ENCODE measurements around the gene WNT4.
A peak's percentile ranks its signal among the peaks of the same experiment; 100 is the strongest.

Gene WNT4

DNA sequence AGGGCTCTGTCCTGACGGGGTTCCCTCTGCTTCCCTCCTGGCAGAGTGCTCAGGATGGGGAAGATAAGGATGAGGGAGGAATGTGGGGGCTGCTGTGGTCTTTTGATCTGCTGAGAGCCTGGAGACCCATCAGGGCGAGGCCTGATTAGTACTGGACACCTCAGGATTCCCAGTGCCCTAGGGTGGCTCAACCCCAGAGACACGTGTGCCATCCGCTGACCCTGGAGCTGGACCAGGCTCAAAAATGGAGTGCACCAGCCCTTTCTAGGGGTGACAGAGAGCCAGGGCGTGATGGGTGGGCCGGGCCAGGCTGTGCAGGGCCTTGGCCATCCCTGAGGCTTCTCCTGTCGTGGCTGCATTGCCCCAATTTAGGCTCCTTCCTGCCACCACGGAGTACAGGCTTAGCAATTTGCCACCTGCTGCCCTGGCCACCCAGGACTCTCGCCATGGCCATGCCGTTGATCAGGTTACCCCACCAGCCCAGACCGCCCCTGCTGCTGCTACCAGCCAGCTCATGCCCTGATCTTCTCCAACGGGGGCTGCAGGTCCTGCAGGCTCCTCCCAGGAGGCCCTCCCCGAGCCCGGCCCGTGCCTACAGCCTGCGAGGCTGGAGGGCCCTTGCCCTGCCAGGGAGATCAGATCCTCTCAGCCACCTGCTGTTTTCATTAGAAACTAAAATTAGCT, 9.5 kb downstream of the WNT4 start:
- Histone ChIP-seq H3K4me3 (no peak overlapping the region), H3K27ac (no peak overlapping the region)

DNA sequence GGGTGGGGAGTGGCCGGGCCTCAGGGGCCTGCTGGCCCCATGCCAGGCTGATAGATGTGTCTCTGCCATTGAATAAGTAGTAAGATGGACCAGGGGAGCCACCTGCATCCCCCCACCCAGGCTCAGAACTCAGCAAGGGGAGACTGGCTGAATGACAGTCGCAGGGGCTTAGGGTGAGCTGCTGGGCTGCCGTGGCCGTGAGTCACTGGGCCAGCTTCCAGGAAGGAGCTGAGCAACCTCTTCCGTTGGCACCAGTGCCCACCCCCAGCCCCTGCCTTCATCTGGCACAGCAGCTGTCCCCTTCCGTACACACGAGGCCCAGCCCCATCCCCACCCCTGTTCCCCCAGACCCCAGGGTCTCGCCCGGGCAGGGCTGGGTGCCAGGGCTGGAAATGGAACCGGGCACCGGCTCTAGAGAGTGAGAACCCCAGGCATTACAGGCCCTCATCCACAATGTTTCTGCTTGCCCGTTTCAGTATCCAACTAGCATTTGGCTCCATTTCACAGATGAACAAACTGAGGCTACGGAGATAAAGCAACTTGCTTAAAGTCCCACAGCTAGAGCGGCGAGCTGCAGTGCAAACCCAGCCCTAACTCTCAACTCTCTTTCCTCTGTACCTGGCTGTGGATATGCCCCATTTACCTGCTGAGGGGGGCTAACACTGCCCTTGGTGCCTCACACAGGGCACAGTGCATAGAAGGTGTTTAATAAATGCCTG, 10.2 kb downstream of the WNT4 start:
- Histone ChIP-seq H3K27ac (no peak overlapping the region), H3K4me3 (no peak overlapping the region)

DNA sequence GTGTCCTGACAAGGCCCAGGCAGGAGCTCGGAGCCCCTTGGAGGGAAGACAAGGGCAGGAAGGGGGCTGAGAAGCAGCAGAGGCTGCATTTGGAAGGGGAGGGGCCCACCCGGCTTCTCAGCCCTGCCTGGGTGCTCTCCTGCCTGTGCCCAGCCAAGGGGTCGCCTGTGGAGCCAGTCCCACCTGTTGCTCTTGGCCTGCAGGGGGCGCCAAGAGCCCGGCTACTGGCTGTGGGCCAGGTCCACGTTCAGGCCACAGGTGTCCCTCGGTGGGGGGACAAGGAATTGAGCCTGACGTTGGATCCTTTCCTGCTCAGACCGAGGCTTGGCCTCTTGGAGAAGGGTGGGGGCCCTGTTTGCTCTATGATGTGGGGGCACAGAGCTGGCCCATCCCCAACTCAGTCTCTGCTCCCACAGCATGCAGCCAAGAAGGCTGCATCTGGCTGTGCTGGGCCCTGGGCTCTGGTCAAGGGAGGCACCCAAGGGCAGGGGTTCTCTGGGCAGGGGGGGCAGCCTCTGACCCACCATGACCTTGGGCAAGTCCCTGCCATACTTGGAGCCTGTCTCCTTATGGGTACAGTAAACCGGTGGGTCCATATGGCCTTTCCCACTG, 10.9 kb downstream of the WNT4 start:
- Histone ChIP-seq H3K4me3 (no peak overlapping the region), H3K27ac (no peak overlapping the region)

DNA sequence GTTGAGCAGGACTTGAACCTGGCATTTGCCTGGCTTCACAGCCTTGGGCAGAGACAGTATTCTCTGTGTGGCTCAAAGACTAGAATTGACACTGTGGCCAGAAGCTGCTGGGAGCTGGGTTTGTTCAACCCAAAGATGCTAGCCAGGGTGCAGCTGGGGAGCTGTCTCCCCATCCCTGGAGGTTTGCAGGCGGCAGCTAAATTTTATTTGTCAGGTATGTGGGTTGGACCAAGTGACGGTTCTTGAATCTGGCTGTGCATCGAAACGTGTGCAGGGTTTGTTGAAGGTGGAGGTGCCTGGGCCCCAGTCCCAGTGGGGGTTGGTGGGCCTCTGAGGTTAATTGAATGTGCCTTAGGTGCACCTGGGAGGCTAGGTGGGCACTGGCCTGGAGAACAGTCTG, 11.8 kb downstream of the WNT4 start:
- Histone ChIP-seq H3K4me3 (no peak overlapping the region), H3K27ac (no peak overlapping the region)

DNA sequence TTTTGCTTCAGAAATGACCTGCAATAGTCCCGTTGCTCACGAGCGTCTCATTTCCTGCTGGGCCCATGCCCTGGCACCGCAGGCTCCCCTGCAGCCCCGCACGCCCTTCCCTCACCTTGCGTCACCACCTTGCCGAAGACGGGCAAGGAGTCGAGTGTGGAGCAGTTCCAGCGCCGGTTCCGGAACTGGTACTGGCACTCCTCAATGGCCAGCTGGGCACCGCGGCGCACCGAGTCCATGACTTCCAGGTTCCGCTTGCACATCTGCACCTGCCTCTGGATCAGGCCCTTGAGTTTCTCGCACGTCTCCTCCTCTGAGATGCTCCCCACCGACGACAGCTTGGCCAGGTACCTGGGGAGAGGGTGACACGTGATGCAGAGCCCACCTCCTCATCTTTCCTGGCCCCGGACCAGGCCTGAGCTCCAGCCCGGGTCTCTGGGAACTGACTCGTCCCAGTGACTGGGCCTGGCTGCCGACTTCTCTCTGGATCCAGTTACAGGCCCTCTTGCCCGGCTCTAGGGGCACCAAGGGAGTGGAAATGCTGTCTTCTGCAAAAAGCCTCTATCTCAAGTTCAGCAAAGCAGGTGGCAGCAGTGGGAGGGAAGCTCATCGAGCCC, 13.3 kb downstream of the WNT4 start:
- H3K4me3 ChIP-seq = no peak overlapping the region
- no peak overlapping the region for H3K27ac ChIP-seq

DNA sequence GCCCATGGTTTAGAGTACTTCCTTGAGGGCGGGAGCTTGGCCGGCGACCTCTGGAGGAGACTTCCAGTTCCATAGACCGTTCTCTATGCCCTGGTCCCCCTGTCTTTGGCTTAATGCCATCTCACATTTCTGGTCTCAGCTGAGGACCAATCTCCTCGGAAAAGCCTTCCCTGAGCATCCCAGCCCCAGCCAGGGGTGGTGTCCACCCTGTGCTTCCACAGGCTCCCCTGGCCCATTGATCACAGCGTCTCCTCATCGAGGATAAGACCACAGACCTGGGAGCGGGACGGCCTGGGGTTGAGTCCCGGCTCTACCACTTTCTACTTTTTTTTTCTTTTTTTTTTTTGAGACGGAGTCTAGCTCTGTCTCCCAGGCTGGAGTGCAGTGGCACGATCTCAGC, 14.5 kb downstream of the WNT4 start:
- Histone ChIP-seq H3K27ac (no peak overlapping the region), H3K4me3 (no peak overlapping the region)

- no peak overlapping the region for H3K4me3 ChIP-seq
- no peak overlapping the region for H3K27ac ChIP-seq
Measured at GRCh38 chr1:22127731-22128130, 15.2 kb downstream of the WNT4 start.

GRCh38 chr1:22127248-22127647, 15.6 kb downstream of the WNT4 start:
- no peak overlapping the region for H3K27ac ChIP-seq

GRCh38 chr1:22126531-22126930, 16.4 kb downstream of the WNT4 start:
- no peak overlapping the region for H3K4me3 ChIP-seq

More at GRCh38 chr1:22127248-22127647, 15.6 kb downstream of the WNT4 start:
- H3K4me3 ChIP-seq = no peak overlapping the region

DNA sequence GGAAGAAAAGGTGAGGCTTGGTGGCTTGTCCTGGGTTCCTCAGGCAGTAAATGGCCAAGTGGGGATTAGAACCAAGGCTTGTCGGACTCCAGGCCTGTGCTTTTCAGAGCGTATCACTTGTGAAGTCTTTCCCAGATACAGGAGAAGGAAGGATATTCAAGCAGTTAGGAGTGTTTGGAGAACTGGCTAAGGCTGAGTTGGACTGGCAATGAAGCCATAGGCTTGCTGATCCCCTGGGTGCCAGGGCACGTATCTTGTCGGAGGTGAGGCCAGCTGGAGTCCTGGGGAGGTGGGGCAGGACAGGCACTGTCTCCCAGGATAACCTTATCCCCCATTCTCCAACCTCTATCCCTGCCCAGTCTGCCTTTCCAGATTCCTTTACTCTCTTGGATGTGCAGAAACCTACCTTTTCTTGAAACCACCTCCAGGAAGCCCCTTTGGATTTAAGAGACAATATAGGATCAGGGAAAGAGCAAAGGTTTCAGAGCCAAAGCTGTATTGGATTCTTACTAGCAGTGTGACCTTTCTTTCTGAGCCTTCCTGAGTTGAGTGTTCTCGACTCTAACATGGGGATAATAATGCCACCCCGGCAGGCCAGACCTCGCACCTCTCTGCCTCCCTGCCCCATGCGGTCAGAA, 18.2 kb downstream of the WNT4 start:
- Histone ChIP-seq H3K4me3 (no peak overlapping the region), H3K27ac (no peak overlapping the region)

More at GRCh38 chr1:22126531-22126930, 16.4 kb downstream of the WNT4 start:
- H3K27ac ChIP-seq = no peak overlapping the region

GRCh38 chr1:22123901-22124404, 18.9 kb downstream of the WNT4 start:
- Histone ChIP-seq H3K4me3 (no peak overlapping the region), H3K27ac (peak overlapping the region in 1 of 21 experiments; percentile 5)

DNA sequence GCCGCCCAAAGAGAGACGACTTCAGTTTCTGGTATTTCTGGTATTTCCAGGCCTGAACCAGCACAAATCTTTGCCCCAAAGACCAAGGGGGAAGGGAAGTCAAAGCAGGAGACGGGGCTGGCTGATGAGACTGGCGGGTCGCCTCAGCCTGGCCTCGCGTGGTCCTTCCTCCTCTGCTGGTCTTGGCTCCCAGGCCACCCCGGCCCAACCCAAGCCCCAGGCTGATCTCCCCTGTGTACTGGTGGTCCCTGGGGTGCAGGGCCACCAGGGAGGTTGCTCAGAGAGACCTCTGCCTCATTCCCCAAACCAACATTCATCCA, 19.9 kb downstream of the WNT4 start:
- peak overlapping the region in 6 of 21 experiments; percentile 6 to 55 (median 32) for H3K27ac ChIP-seq

GRCh38 chr1:22122273-22123070, 20.4 kb downstream of the WNT4 start:
- Histone ChIP-seq H3K4me3 (no peak overlapping the region), H3K27ac (peak overlapping the region in 8 of 21 experiments; percentile 6 to 55 (median 32))

More for the DNA sequence above, 19.9 kb downstream of the WNT4 start:
- H3K4me3 ChIP-seq = no peak overlapping the region

DNA sequence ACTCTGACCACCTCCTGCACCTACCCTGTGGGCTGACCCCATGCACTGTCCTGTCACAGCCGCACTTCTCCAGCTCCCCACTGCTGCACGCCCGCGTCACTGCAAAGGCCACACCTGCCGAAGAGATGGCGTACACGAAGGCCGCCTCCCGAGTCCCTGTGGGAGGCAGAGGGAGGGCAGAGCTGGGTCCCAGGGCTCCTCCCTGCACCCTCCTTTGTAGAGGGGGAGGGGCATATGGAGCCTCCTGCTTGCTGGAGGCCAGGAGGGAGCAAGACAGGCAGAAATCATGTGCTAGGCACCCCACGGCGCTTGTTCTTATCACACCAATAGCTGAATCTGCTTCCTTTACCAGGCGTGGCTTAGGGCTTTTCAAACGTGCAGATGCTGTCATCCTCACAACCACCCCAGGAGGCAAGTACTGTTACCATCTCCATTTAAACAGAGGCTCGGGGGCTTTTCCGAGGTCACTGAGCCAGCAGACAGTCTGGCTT, 21.4 kb downstream of the WNT4 start:
- no peak overlapping the region for H3K4me3 ChIP-seq
- H3K27ac ChIP-seq = peak overlapping the region in 1 of 21 experiments; percentile 52

DNA sequence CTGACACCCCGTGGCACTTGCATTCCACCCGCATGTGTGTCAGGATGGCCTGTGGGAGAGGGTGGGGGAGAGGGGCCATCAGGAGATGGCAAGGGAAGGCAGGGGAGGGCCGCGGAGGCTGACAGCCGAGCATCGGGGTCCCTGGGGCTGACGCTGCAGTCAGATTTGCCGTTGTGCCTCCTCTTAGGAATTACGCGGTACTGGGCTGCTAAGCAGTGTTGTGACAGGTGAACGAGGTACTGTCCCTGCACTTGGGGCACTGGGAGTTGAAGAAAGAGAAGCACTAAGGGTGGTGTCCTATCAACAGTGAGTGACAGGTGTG, 22.5 kb downstream of the WNT4 start:
- H3K4me3 ChIP-seq = no peak overlapping the region
- H3K27ac ChIP-seq = no peak overlapping the region

GRCh38 chr1:22119626-22120468, 23.1 kb downstream of the WNT4 start:
- no peak overlapping the region for H3K4me3 ChIP-seq
- H3K27ac ChIP-seq = peak overlapping the region in 1 of 21 experiments; percentile 21

DNA sequence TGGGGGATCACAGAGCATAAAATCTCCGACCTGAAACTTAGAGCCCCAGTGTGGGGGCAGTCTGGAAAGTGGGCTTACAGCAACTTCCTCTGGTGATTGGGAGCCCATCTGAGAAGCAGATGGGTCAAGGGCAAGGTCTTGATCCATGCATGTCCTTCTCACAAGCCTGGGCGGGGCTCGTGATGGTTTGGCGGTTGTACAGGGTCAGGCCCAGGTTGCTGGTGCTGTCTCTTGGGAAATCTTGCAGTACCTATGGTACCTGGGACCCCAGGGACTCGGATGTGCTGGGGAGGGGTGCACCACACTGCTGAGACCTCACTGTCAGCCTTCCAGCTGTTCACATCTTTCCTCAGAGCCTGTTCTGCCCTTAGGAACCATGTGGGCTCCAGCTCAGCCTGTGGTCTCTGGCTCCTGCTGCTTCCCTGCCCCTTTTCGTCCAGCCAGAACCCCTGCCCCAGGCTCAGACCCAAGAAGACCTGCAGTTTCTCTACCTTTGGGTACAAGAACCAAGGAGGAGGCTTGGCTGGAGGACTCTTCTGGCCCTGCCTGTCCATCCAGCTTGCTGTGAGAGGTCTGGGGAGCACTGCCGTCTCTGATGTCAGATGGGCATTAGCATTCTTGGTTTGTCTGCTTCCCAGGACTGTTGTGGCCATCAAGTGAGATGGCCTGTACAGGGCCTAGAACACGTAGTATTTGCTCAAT, 24.5 kb downstream of the WNT4 start:
- H3K27ac ChIP-seq = peak overlapping the region in 3 of 21 experiments; percentile 4 to 44 (median 16)
- H3K4me3 ChIP-seq = no peak overlapping the region

DNA sequence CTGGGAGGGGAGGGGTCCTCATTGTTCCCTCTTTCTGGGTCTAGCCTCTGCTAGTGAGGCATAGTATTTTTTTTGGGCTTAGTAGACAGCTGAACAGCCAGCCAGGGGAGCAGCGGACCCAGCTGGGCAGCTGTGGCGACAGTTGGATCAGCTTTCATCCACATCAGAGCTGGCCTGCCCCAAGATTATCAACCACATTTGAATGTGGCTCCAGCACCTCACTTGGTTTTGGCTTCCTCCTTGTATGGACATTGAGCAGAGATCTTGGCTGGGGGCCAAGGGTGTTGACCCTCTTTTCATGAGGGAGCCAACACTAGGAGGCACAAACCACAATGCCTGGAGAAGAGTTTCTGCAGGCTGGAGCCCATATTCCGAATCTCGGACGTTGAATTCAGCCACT, 25.0 kb downstream of the WNT4 start:
- Histone ChIP-seq H3K4me3 (no peak overlapping the region), H3K27ac (peak overlapping the region in 1 of 21 experiments; percentile 63)
